ENCODE measurements around the gene BCL7A. TPM values are rescaled to one million over a fixed set of nuclear protein-coding genes. Genes with fewer than 3 reads are reported as not detected.

BCL7A gene
- total and polyA plus RNA-seq, 2 experiments from 2014 or later, result 9.6 to 14.9 TPM

GRCh38 chr12:122063694-122064024 lies 42.0 kb downstream of the BCL7A start:
- Histone ChIP-seq H3K9me3 (ENCODE audit: low read depth) (no peaks in the 10 kb centered on the region), H3K27ac (peak overlapping the region; percentile 92), H3K4me3 (no peak overlapping the region), H3K4me2 (peak overlapping the region; percentile 65), H3K79me2 (no peaks in the 10 kb centered on the region), H3K9me2 (replicated peaks; ENCODE audit: insufficient read depth) (no peaks in the 10 kb centered on the region), H3K27me3 (no peaks in the 10 kb centered on the region), H4K20me1 (ENCODE audit: insufficient read depth, poor library complexity, severe bottlenecking) (no peaks in the 10 kb centered on the region), H3K36me3 (replicated peaks; ENCODE audit: insufficient read depth, low read depth) (no peaks in the 10 kb centered on the region), H2AFZ (no peak overlapping the region), H3K4me1 (ENCODE audit: insufficient read depth) (peaks cover 28% of the 10 kb centered on the region)
- WGBS (ENCODE audit: low lambda C conversion rate, missing lambda C conversion rate), result 74% methylated on average over 6 of the region's 6 CpGs
- no peak for DNase-seq (ENCODE audit: low spot score)
- TF ChIP-seq EZH2 (IDR thresholded peaks at IDR 0.05; ENCODE audit: borderline replicate concordance) (no peak), CTCF (IDR thresholded peaks at IDR 0.05; ENCODE audit: poor library complexity) (no peak), EZH2phosphoT487 (IDR thresholded peaks at IDR 0.05; ENCODE audit: low read depth, severe bottlenecking, unreplicated experiment) (no peak)

GRCh38 chr12:122064025-122064777 lies 42.5 kb downstream of the BCL7A start:
- 67% methylated on average over 13 of the region's 14 CpGs for WGBS (ENCODE audit: low lambda C conversion rate, missing lambda C conversion rate)

GRCh38 chr12:122064780-122065588 lies 43.3 kb downstream of the BCL7A start:
- no peaks in the 10 kb centered on the region for H3K9me2 ChIP-seq (replicated peaks; ENCODE audit: insufficient read depth)
- H3K4me2 ChIP-seq, result peak overlapping the region; percentile 68
- H2AFZ ChIP-seq, result no peak overlapping the region
- H3K79me2 ChIP-seq, result no peaks in the 10 kb centered on the region
- H3K27ac ChIP-seq, result peak overlapping the region; percentile 93
- no peaks in the 10 kb centered on the region for H4K20me1 ChIP-seq (ENCODE audit: insufficient read depth, poor library complexity, severe bottlenecking)
- no peak overlapping the region for H3K4me3 ChIP-seq
- H3K4me1 ChIP-seq (ENCODE audit: insufficient read depth), result peaks cover 28% of the 10 kb centered on the region
- no peak for TF ChIP-seq CTCF (IDR thresholded peaks at IDR 0.05; ENCODE audit: poor library complexity)
- no peak for TF ChIP-seq EZH2 (IDR thresholded peaks at IDR 0.05; ENCODE audit: borderline replicate concordance)
- no peak for TF ChIP-seq EZH2phosphoT487 (IDR thresholded peaks at IDR 0.05; ENCODE audit: low read depth, severe bottlenecking, unreplicated experiment)
- H3K9me3 ChIP-seq (ENCODE audit: low read depth), result no peaks in the 10 kb centered on the region
- H3K27me3 ChIP-seq, result no peaks in the 10 kb centered on the region
- 60% methylated on average over 16 of the region's 16 CpGs for WGBS (ENCODE audit: low lambda C conversion rate, missing lambda C conversion rate)
- DNase-seq (ENCODE audit: low spot score), result peak; percentile 64
- no peaks in the 10 kb centered on the region for H3K36me3 ChIP-seq (replicated peaks; ENCODE audit: insufficient read depth, low read depth)

More at GRCh38 chr12:122064025-122064777, 42.5 kb downstream of the BCL7A start:
- Histone ChIP-seq H3K4me3 (no peak overlapping the region), H3K79me2 (no peaks in the 10 kb centered on the region), H4K20me1 (ENCODE audit: insufficient read depth, poor library complexity, severe bottlenecking) (no peaks in the 10 kb centered on the region), H2AFZ (no peak overlapping the region), H3K4me2 (peak overlapping the region; percentile 68), H3K9me3 (ENCODE audit: low read depth) (no peaks in the 10 kb centered on the region), H3K36me3 (replicated peaks; ENCODE audit: insufficient read depth, low read depth) (no peaks in the 10 kb centered on the region), H3K4me1 (ENCODE audit: insufficient read depth) (peaks cover 28% of the 10 kb centered on the region), H3K27ac (peak overlapping the region; percentile 93), H3K9me2 (replicated peaks; ENCODE audit: insufficient read depth) (no peaks in the 10 kb centered on the region), H3K27me3 (no peaks in the 10 kb centered on the region)
- TF ChIP-seq CTCF (IDR thresholded peaks at IDR 0.05; ENCODE audit: poor library complexity) (peak; percentile 34), EZH2 (IDR thresholded peaks at IDR 0.05; ENCODE audit: borderline replicate concordance) (no peak)
- peak; percentile 89 for DNase-seq (ENCODE audit: low spot score)

Measured in hepatocyte (in vitro differentiated cells).